ENCODE measurements around the gene PCDH9. TPM values are rescaled to one million over a fixed set of nuclear protein-coding genes. Genes with fewer than 3 reads are reported as not detected.

Gene PCDH9
- total and polyA plus RNA-seq, 2 of the 4 experiments (the other 2 are of a cell fraction), result 2.2 to 10.2 TPM

GRCh38 chr13:67120872-67121531 is 109.1 kb downstream of the PCDH9 start:
- Histone ChIP-seq H3K9ac (ENCODE audit: low read depth, low read length) (no peak overlapping the region), H4K91ac (ENCODE audit: insufficient read depth, low read depth, low read length) (no peak overlapping the region), H3K4me2 (ENCODE audit: low read depth, low read length) (peak overlapping the region; percentile 43; the same call in 1 of the 2 replicates), H2AK5ac (ENCODE audit: low read depth, low read length) (no peak overlapping the region), H4K8ac (ENCODE audit: low read depth in 2 of 2, low read length in 2 of 2) (no peak overlapping the region), H4K20me1 (ENCODE audit: insufficient read depth, low read length) (no peaks in the 10 kb centered on the region), H2BK5ac (ENCODE audit: low read depth, low read length, poor library complexity, severe bottlenecking) (peak overlapping the region; percentile 92), H3K23ac (ENCODE audit: low read depth, low read length) (no peak overlapping the region), H3K4ac (ENCODE audit: low read depth, low read length) (no peak overlapping the region), H3K56ac (ENCODE audit: extremely low read depth, insufficient read depth, low read length) (no peak overlapping the region), H2AK9ac (replicated peaks; ENCODE audit: low read depth, low read length, poor library complexity) (no peak overlapping the region), H2BK15ac (ENCODE audit: low read depth, low read length) (no peak overlapping the region), H2AFZ (replicated peaks; ENCODE audit: low read length, poor library complexity) (no peak overlapping the region), H3K36me3 (ENCODE audit: control insufficient read depth, insufficient read depth, low read length) (no peaks in the 10 kb centered on the region), H3K79me1 (ENCODE audit: low read depth in 1 of 2, low read length in 2 of 2) (no peaks in the 10 kb centered on the region), H3K18ac (ENCODE audit: low read depth, low read length) (no peak overlapping the region; the same call in 1 of the 2 replicates), H2BK20ac (ENCODE audit: low read depth, low read length) (no peak overlapping the region), H3K9me1 (ENCODE audit: insufficient read depth, low read length) (no peaks in the 10 kb centered on the region), H3K27me3 (ENCODE audit: control insufficient read depth, insufficient read depth, low read length) (no peaks in the 10 kb centered on the region), H3K14ac (replicated peaks; ENCODE audit: low read depth, low read length) (no peak overlapping the region), H2BK120ac (ENCODE audit: low read depth, low read length) (no peak overlapping the region), H3K27ac (ENCODE audit: insufficient read depth, low read length) (no peak overlapping the region), H3K4me1 (ENCODE audit: control insufficient read depth, insufficient read depth, low read length) (peaks cover 3% of the 10 kb centered on the region), H3K4me3 (ENCODE audit: insufficient read depth, low read depth, low read length) (no peak overlapping the region), H4K5ac (ENCODE audit: low read depth, low read length) (no peak overlapping the region), H3K9me3 (ENCODE audit: control insufficient read depth, insufficient read depth, low read length) (no peaks in the 10 kb centered on the region)
- ATAC-seq (ENCODE audit: low read depth), result peak; percentile 85
- WGBS, 2 experiments (ENCODE audit: extremely low coverage in 2 of 2, insufficient read length in 1 of 2), result no CpG with 5 or more reads among the region's 6 CpGs
- dilution Hi-C loops (cut with HindIII; ENCODE audit: low sequenced_read_pairs, unreplicated experiment), result no loop called here
- intact Hi-C loops (cut with micrococcal nuclease), result no loop called here
- in situ Hi-C loops (cut with MboI; ENCODE audit: low sequenced_read_pairs), result no loop called here
- peak; percentile 76 for DNase-seq
- ChIA-PET POLR2A (ENCODE audit: unreplicated experiment) (no interaction called here), CTCF (interaction anchor here (0.6 to 0.8 kb wide), 2 partner anchors 56 to 127 kb away, joined by 3 read pairs; no protein-coding TSS in a partner anchor)
- BruUV-seq (replicated peaks), result no TSS peak
- TF ChIP-seq RFX5 (IDR thresholded peaks at IDR 0.05; ENCODE audit: low read depth, low read length), result no peak
- no peak for TF ChIP-seq RCOR1 (IDR thresholded peaks at IDR 0.05; ENCODE audit: insufficient replicate concordance, low read length)
- no peak for TF ChIP-seq NFE2L2 (IDR thresholded peaks at IDR 0.05; ENCODE audit: low read depth, low read length)
- TF ChIP-seq CEBPB (IDR thresholded peaks at IDR 0.05; ENCODE audit: low read depth, low read length), result peak; percentile 66
- TF ChIP-seq MAFK (IDR thresholded peaks at IDR 0.05; ENCODE audit: low read depth, low read length), result no peak

Measured in IMR-90 (cell line).